Measurements from ENCODE around the gene XYLT1.

The XYLT1 gene

DNA sequence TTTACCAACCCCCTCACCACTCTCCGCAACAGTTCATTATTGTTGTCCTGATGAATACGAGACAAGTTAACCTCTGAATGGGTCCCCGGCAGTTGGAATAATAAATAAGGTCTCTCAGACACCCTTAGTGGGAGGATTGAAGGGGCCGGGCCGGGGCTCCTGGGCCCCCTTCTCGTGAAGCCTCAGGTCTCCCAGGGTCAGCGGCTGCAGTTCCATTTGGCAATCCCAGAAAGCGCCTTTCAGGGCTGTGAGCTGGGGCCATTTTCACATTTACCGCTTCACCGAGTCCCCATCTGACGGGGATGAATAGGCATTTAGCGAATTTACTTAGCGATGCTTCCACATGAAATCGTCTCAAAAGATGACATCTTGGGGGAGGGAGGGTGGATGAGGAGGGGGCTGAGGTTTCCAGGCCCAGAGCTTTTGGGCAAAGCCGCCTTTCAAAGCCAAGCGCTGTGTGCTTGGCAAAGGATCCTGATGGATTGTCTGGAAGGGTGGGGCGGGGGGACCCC, 309.8 kb downstream of the XYLT1 start:
- TF ChIP-seq CTCF (IDR thresholded peaks at IDR 0.05; ENCODE audit: low read depth, low read length, missing control alignments), result no peak
- no peak overlapping the region for H3K4me3 ChIP-seq (replicated peaks; ENCODE audit: low read depth, low read length)
- no peak for DNase-seq (ENCODE audit: extremely low read depth, low read depth)

DNA sequence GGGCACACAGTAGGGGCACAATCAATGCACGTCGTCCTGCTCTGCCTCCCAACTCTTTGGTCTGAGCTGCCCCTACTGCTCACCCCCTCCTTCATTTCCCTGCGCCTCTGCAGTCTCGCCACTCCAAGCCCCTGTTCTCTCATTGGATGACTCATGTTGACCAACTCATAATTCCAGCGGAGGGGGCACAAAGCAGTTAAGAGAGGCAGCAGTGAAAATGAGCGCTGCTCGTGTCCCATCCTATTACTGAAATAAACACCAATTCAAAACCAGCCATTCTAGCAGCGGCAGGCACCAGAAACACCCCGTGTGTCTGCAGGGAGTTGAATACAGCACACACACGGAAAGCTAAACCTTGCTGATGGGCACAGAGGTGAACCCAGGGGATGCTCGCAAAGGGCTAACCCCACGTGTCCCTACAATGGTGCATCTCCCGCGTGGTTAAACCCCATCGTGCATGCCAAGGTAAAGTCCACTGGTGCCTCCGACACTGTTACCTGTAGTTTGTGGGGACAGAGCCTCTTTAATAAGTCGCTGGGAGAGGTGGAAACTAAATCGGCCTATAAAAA, 310.4 kb downstream of the XYLT1 start:
- no peak for TF ChIP-seq CTCF (IDR thresholded peaks at IDR 0.05; ENCODE audit: low read depth, low read length, missing control alignments)
- no peak for DNase-seq (ENCODE audit: extremely low read depth, low read depth)
- H3K4me3 ChIP-seq (replicated peaks; ENCODE audit: low read depth, low read length), result no peak overlapping the region

DNA sequence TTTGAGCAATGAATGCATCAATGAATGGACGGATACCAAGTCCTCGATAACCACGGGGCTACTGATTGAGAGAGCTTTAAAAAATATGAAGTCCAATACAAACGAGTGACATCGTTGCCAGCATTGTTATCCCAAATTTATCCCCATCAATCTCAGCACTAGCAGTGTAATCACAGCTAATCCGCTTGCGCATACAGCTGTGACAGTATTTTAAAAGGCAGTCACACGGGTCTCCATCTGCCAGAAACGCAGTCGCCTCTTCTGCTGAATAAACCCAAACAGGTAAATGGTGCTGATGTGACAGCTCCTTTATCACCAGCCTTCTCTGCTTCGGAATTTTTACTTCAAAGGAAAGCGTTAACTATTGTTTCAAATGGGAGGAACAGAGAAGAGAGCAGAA, 311.1 kb downstream of the XYLT1 start:
- TF ChIP-seq CTCF (IDR thresholded peaks at IDR 0.05; ENCODE audit: low read depth, low read length, missing control alignments), result no peak
- no peak overlapping the region for H3K4me3 ChIP-seq (replicated peaks; ENCODE audit: low read depth, low read length)
- no peak for DNase-seq (ENCODE audit: extremely low read depth, low read depth)

- H3K4me3 ChIP-seq (replicated peaks; ENCODE audit: low read depth, low read length), result no peak overlapping the region
- TF ChIP-seq CTCF (IDR thresholded peaks at IDR 0.05; ENCODE audit: low read depth, low read length, missing control alignments), result no peak
- DNase-seq (ENCODE audit: extremely low read depth, low read depth), result no peak
Measured at GRCh38 chr16:17155936-17156335, 314.8 kb downstream of the XYLT1 start.

GRCh38 chr16:17155485-17155884, 315.3 kb downstream of the XYLT1 start:
- no peak for DNase-seq (ENCODE audit: extremely low read depth, low read depth)
- TF ChIP-seq CTCF (IDR thresholded peaks at IDR 0.05; ENCODE audit: low read depth, low read length, missing control alignments), result no peak

DNA sequence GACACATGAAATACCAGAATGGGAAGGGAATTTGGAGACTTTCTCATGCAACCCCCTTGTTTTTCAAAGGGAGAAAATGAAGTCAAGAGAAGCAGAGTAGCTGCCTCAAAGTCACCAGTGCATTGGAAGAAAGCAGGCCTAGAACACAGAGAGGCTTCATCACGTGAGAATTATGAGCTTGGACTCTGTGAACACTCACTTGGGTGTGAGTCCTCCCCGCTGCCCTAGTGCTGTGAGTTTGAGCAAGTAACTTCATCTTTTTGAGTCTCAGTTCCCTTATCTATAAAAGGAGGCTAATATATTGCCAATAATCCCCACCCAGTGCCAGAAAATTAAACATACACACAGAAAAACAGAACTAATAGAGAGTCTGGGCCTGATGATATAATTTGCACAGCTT, 315.8 kb downstream of the XYLT1 start:
- DNase-seq (ENCODE audit: extremely low read depth, low read depth), result no peak
- H3K4me3 ChIP-seq (replicated peaks; ENCODE audit: low read depth, low read length), result no peak overlapping the region
- no peak for TF ChIP-seq CTCF (IDR thresholded peaks at IDR 0.05; ENCODE audit: low read depth, low read length, missing control alignments)

More at GRCh38 chr16:17155485-17155884, 315.3 kb downstream of the XYLT1 start:
- no peak overlapping the region for H3K4me3 ChIP-seq (replicated peaks; ENCODE audit: low read depth, low read length)

DNA sequence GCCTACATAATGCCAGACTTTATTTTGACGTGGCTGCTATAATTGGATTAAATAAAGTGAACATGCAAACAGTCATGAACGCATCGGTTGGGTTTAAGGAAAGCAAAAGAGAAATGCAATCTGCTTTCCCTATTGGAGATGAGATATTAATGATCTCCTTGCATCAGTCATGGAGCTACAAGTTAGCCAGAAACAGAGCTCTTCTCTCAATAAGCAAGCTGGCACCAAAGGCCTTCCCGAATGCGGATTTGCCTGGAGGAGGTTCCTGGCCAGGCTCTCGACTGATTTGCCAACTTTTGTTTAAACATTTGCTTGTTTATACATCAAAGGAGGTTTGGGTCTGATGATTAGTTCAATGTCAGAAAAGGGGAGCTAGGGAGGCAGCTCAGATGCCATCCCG, 318.4 kb downstream of the XYLT1 start:
- no peak for TF ChIP-seq CTCF (IDR thresholded peaks at IDR 0.05; ENCODE audit: low read depth, low read length, missing control alignments)
- no peak for DNase-seq (ENCODE audit: extremely low read depth, low read depth)
- H3K4me3 ChIP-seq (replicated peaks; ENCODE audit: low read depth, low read length), result no peak overlapping the region
